GM21367 (cell line): ENCODE measurements around the gene DNAJC4.
"Not testable (repeated sequence)": the region's sequence is repeated elsewhere in the genome, so short reads cannot be mapped to it uniquely, and the experiment has no call there.

ENCODE experiments used
- ATAC-seq: cut with Tn5 transposase; IDR thresholded peaks from one replicate; pipeline ENCODE4 v1.9.1; 2021; ENCODE audit not compliant: unreplicated experiment

DNAJC4 gene

GRCh38 chr11:64244966-64245365, 14.6 kb downstream of the DNAJC4 start:
- ATAC-seq = no peak

DNA sequence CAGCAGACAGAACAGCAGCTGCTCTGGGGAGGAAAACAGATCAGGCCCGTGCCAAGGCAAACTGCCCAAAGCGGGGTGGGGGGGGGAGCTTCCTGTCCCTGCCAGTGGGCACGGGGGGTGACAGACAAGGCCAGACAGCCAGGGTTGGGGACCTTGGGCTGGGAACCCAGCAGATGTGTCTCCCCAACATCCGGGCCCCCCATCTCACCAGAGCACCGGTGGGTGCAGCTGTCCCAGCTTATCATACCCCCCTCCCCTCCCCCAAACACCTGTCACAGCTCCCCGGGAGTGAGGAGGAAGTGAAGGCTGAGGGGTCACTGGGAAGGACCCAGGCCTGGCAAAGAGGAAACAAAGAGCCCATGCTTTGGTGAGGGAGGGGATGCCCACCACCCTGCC, 15.1 kb downstream of the DNAJC4 start:
- no peak for ATAC-seq

DNA sequence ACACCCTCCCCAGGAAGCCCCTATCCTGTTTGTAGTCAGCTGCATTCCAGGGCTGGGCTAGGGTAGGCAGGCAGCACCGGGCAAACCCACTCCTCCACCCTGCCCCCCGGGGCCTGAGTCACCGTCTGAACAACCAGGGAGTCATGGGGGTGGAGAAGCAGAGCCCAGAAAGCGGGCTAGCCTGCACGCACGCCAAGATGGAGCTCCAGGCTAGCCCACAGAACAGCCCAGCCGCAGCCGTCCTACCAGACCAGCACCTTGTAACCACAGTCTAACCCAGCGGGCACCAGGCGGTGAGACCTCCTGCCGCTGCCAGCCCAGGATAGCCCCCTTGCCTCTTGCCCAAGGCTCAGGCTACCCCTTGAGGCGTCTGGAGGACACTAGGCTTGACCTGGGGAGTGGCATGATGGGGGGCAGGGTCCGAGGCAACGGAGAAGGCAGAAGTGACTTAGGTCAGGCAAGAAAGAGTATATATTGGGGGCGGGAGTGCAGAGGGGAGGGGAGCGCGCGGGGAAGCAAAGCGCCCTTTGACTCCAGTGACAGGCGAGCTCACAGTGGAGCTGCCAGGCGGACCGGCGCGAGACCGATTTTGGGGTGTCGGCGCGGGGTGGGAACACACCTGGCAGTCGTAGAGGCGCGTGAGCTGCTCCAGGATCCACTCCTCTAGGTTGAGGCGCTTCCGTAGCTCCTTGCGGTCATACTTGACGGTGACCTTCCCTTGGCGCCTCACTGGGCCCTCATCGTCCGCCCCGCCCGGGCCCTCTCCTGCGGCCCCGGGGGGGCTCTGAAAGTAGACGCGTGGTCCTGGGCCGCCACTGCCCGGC, 15.7 kb downstream of the DNAJC4 start:
- no peak for ATAC-seq

GRCh38 chr11:64246621-64246870, 16.2 kb downstream of the DNAJC4 start:
- ATAC-seq = not testable (repeated sequence)

GRCh38 chr11:64246871-64247728, 16.8 kb downstream of the DNAJC4 start, which contains the start of gene PPP1R14B:
PPP1R14B (minus strand) TSS chr11:64246943; CDS start chr11:64246673, 270 bp downstream.
- ATAC-seq = no peak

- ATAC-seq = no peak
Observed at GRCh38 chr11:64247729-64248531, 17.6 kb downstream of the DNAJC4 start.

GRCh38 chr11:64248578-64248977, 18.2 kb downstream of the DNAJC4 start:
- ATAC-seq = no peak

DNA sequence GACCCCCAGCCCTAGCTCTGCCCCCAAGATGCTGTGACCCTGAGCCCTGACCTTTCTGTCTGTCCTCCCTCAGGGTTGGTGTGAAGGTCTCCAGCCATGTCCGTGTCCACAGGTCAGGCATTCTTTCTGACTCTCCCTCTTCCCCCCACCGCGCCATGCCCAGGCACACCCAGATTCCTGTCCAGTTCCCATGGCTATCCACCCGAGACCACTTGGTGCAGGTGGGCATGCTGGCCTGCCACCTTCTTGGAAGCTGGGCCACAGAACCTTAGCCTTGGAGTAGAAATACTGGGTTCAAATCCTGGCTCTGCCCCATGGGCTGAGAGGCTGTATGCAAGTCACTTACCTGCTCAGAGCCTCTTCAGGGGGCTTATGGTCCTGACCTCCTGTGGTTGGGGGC, 18.7 kb downstream of the DNAJC4 start:
- no peak for ATAC-seq

DNA sequence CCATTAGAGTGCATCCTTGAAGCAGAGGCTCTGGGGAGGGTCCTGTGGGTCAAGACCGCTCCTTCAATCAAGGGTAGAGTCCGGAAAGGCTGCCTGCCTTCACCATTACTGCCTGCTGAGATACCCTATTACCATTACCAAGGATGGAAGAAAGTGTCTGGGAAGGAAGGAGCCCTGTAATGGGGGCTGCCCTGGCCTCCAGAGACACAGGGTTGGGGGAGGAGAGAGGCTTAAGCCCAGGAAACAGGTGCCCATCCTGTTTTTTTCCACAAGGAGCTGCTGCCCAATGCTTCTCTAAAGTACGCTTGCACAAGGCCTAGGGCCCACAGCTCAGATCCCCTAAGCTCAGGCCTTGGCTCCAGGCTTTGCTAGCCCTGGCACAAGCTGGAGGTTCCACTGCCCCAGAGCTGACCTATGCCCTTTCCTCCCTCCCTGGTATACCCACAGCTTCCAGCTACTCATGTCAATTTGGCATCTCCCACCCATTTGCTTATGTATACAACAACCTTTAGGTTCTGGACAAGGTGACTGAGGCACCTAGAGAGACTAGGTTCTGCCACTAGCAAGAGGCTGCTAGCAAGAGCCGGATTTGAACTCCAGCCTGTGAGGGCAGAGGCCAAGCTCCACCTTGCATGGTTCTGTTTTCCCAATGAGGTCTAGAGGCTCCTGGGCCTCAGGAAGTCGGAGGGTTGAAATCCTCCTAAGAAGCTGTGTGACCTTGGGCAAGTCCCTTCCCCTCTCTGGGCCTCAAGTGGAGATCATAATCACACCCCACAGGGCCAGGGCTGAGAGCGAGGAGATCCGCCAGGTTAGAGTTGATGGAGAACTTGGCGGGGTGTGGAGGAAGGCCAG, 19.4 kb downstream of the DNAJC4 start:
- no peak for ATAC-seq

DNA sequence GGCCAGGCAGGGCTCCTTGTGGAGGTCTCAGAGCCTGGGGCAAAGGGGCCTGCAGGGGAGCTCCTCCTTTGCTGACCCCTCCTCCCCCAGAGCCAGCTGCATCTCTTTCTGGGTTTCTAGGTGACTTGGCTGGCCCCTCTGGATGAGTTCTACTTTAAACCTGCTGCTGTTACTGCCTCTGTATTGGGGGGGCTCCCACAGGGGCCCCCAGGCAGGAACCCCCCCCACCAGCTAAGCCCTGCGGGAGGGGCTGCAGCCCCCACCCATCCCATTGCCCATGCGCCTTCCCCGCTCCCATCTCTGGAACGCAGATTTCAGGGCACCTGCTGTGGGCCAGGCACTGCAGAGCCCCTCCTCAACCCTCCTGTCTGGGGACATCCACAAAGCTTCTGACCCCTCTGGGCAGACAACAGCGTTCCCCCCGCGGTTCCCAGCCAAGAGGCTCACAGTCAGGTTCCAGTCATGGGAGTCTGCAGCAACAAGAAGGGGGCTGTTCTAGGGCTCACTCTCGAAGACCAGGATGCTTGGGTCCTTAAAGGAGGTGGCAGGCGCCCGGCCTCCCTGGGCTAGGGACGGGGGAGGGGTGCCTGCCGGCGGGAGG, 20.2 kb downstream of the DNAJC4 start:
- ATAC-seq = no peak

GRCh38 chr11:64251016-64251752, 20.8 kb downstream of the DNAJC4 start, which contains the start of gene PLCB3:
PLCB3 (plus strand) TSS chr11:64251530; CDS start chr11:64251650, 120 bp downstream.
- peak; percentile 29 for ATAC-seq

DNA sequence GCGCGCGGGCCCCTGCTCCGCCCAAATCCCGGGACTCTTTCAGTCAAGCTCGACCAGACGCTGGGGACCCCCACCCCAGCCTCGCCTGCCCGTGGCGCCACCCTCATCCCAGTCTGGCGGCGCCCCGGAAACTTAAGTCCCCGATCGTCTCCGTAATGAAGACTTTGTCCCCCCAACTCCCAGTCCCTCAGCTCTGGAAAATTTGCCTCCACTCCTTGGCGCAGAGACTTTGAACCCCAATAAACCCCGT, 21.3 kb downstream of the DNAJC4 start:
- ATAC-seq = no peak

DNA sequence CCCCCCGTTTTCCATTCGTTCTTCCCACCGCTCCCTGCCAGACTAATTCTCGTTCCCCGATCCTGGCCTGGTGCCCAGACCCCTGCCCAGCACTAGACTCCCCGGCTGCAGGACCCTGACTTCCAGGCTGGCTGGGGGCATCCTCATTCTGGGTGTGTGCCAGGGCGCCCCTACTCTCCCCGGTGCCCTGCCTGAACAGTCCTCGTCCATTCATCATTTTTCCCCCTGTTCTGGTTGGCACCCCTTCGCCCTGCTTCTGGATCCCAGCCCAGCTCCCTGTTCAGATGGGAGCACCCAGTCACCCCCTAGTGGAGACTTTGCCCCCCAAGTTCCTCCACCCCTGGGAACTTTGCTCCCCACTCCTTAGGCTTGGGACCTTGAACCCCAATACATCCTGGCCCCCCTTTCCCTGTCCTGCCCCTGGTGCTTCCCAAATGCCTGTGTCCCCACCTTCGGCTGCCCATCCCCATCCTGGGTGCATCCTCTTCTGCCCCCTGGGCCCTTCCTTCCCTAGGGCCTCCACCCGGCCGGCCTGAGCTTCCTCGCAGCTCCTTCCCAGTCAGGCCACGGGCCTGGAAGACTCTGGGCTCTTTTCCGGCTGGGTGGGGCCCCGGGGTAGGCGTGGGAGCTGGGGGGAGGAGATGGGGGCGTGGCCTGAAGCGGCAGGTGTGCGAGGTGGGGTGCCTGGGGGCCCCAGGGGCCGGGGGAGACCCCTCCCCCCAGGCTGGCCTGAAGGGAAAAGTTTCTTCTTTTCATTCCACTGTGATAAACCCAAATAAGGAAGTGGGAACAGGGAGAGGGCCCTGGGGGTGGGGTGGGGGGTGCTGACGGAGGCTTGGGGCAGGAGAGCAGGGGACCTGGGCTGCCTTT, 21.9 kb downstream of the DNAJC4 start:
- no peak for ATAC-seq

DNA sequence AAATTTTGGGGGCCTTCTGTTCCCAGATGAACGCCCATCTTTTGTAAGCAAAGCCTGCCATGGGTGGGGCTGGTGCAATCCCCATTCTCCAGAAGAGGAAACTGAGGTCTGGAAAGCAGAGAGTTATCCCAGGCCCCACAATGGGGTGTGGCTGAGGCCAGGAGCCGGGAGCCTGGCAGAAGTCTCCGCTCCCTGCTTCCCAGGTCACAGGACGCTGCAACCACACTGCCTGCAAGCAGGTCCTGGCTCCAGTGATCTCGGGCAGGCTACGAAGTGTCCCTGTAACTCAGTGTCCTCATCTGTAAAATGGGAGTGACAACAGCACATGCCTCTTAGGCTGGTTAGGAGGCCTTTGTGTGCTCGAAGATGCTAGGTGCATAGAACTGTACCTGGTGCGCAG, 22.7 kb downstream of the DNAJC4 start:
- no peak for ATAC-seq

GRCh38 chr11:64253481-64253880, 23.1 kb downstream of the DNAJC4 start:
- ATAC-seq = no peak

DNA sequence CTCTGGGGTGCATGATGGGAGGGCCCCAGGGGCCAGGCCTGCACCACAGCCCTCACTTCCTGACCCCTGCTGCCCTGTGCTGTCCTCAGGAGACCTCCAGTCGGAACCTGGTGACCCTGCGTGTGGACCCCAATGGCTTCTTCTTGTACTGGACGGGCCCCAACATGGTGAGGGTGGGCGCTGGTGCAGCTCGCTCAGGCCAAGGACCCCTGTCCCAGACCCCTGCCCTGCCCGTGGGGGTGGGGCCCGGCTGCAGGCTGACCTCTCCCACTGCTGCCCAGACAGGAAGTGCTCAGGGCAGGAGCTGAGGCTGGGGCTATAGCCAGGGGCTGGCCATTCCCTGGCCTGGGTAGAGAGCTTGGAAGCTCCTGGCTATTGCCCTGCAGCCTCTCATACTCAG, 24.0 kb downstream of the DNAJC4 start:
- ATAC-seq = no peak

- ATAC-seq = no peak
Observed at GRCh38 chr11:64255135-64256128, 25.1 kb downstream of the DNAJC4 start.
